ENCODE measurements around the gene CREB3L2.

DNA sequence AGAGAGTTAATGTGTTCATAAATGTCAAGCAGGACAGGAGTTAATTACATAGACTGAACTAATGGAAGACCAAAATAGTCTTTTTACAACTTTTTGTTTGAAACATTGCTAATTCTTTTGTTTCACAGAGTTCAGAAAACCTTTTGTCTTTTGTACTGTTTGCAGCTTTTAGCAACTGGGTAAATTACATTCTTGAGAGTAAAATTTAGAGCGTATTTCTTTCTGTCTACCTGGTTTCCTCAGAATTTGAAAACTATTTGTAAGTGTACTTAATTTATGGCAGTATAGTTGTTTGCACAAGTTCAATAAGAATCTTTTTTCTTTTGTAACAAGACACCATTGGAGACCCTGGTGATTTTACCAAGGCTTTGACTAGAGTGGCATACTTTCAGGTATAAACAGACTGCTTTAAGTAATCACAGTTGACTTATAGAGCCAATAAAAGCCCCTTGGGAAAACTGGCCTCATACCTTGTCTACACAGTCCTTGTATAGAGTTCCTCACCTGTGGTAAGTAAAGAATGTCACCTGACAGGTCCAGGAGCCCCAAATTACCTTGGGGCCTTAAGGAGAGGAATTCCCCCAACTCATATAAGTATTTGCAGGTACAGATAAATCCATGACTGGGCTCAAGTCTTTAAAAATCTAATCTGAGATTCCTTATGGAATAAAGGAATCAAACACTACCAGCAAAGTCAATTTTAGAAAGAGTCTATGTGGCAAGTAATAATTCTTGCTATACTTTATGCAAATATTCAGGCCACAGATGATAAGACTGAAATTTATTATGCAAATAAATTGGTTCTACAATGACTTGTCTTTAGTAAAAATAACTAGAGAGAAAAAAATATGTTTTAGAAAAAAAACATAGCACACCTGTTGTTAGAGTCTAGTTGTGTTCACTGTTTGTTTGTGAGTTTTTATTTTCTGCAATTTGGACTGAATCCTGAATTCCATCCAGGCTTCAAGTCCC is 23.6 kb upstream of the CREB3L2 start:
- TF ChIP-seq, protein P1, sequence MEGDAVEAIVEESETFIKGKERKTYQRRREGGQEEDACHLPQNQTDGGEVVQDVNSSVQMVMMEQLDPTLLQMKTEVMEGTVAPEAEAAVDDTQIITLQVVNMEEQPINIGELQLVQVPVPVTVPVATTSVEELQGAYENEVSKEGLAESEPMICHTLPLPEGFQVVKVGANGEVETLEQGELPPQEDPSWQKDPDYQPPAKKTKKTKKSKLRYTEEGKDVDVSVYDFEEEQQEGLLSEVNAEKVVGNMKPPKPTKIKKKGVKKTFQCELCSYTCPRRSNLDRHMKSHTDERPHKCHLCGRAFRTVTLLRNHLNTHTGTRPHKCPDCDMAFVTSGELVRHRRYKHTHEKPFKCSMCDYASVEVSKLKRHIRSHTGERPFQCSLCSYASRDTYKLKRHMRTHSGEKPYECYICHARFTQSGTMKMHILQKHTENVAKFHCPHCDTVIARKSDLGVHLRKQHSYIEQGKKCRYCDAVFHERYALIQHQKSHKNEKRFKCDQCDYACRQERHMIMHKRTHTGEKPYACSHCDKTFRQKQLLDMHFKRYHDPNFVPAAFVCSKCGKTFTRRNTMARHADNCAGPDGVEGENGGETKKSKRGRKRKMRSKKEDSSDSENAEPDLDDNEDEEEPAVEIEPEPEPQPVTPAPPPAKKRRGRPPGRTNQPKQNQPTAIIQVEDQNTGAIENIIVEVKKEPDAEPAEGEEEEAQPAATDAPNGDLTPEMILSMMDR (IDR thresholded peaks at IDR 0.05), result no peak
- TF ChIP-seq EZH2 (IDR thresholded peaks at IDR 0.05; ENCODE audit: borderline replicate concordance, insufficient read depth, low read depth, low read length, poor library complexity, severe bottlenecking), result no peak

Measured in B cell (primary cell).